ENCODE data around the gene MAN2A2. TPM values are rescaled to one million over a fixed set of nuclear protein-coding genes. Genes with fewer than 3 reads are reported as not detected.

MAN2A2 gene
- total and polyA plus RNA-seq, 9 of the 15 experiments (the other 6 are each of a cell fraction or from before 2014, with no cell fraction given) = 7.3 to 151 (median 43.4) TPM

GRCh38 chr15:90956274-90957030 is 53.4 kb downstream of the MAN2A2 start (continued):
- no peak for TF ChIP-seq E2F1 (CRISPR knock-in tag; IDR thresholded peaks at IDR 0.05)
- no peak for TF ChIP-seq EWSR1 (IDR thresholded peaks at IDR 0.05; ENCODE audit: borderline replicate concordance, low read depth, partially characterized antibody)
- no peak for TF ChIP-seq ZNF740 (CRISPR knock-in tag; IDR thresholded peaks at IDR 0.05)
- no peak for TF ChIP-seq ZNF740 (tag; IDR thresholded peaks at IDR 0.05)
- no peak for TF ChIP-seq ZNF778 (CRISPR knock-in tag; IDR thresholded peaks at IDR 0.05)
- TF ChIP-seq RBFOX2 (IDR thresholded peaks at IDR 0.05; ENCODE audit: low read depth, low read length) = peak; percentile 54
- no peak for TF ChIP-seq TCF3 (CRISPR knock-in tag; IDR thresholded peaks at IDR 0.05)
- no peak for TF ChIP-seq POLR2H (tag; IDR thresholded peaks at IDR 0.05; ENCODE audit: low read depth)
- no peak for TF ChIP-seq ZNF133 (CRISPR knock-in tag; IDR thresholded peaks at IDR 0.05)
- peak in 2 of 3 experiments; percentile 5 to 6; a peak in 1 of 6 replicates for TF ChIP-seq CTCF (IDR thresholded peaks at IDR 0.05 in 2 of 3, conservative IDR thresholded peaks at IDR 0.05 in 1 of 3; ENCODE audit: insufficient read depth in 2 of 3, low read depth in 1 of 3, low read length in 3 of 3)
- TF ChIP-seq DEAF1 (CRISPR knock-in tag; IDR thresholded peaks at IDR 0.05) = no peak
- peak; percentile 97 for TF ChIP-seq ZBTB33 (CRISPR knock-in tag; IDR thresholded peaks at IDR 0.05)
- TF ChIP-seq FOXA3 (CRISPR knock-in tag; conservative IDR thresholded peaks at IDR 0.05 in 1 of 2, IDR thresholded peaks at IDR 0.05 in 1 of 2) = no peak
- no peak for TF ChIP-seq ZC3H4 (CRISPR knock-in tag; IDR thresholded peaks at IDR 0.05; ENCODE audit: borderline replicate concordance)
- no peak for TF ChIP-seq ZNF165 (CRISPR knock-in tag; IDR thresholded peaks at IDR 0.05; ENCODE audit: borderline replicate concordance)
- TF ChIP-seq C11orf30 (IDR thresholded peaks at IDR 0.05; ENCODE audit: low read depth) = no peak
- TF ChIP-seq SIN3A (IDR thresholded peaks at IDR 0.05; ENCODE audit: borderline replicate concordance in 2 of 2, control insufficient read depth in 1 of 2, low read depth in 2 of 2, low read length in 2 of 2) = no peak
- no peak for TF ChIP-seq ZFP1 (CRISPR knock-in tag; IDR thresholded peaks at IDR 0.05)
